CD14-positive monocyte (primary cell): Measurements from ENCODE around the gene ARMC12. TPM values are rescaled to one million over a fixed set of nuclear protein-coding genes. Genes with fewer than 3 reads are reported as not detected.

Source experiments
- DNase-seq, 3 donors: peaks; one replicate each; pipeline ENCODE4 v3.0.0-alpha.2; 2011 to 2022
- H2AFZ ChIP-seq: 2 replicates; pipeline ENCODE4 v1.6.0; 2012; ENCODE audit warnings: mild to moderate bottlenecking, low read depth, low read length, inconsistent platforms; ENCODE audit not compliant: insufficient read depth, poor library complexity, severe bottlenecking
- H3K27ac ChIP-seq, 2 donors: 1 replicate in 1 of 2; 2 replicates in 1 of 2; pipeline ENCODE4 v1.5.1; 2012 to 2013; ENCODE audit warnings: low read length in 2 of 2, control low read depth in 1 of 2, inconsistent platforms in 1 of 2, low read depth in 1 of 2, mild to moderate bottlenecking in 1 of 2
- H3K27me3 ChIP-seq, 2 donors: one replicate each; pipeline versions ENCODE4 v1.6.0 to v1.6.1; 2011 to 2013; ENCODE audit warnings: low read length in 2 of 2; ENCODE audit not compliant: control insufficient read depth in 2 of 2, insufficient read depth in 2 of 2
- H3K36me3 ChIP-seq, 2 donors: replicated peaks in 1 of 2; 1 replicate in 1 of 2; 2 replicates in 1 of 2; pipeline versions ENCODE4 v1.5.1 to v1.6.1; 2012 to 2013; ENCODE audit warnings: low read length in 2 of 2, control low read depth in 1 of 2, inconsistent platforms in 1 of 2, mild to moderate bottlenecking in 1 of 2; ENCODE audit not compliant: insufficient read depth in 2 of 2, control insufficient read depth in 1 of 2
- H3K4me1 ChIP-seq, 2 donors: 1 replicate in 1 of 2; 2 replicates in 1 of 2; pipeline versions ENCODE4 v1.5.1 to v1.6.1; 2012 to 2013; ENCODE audit warnings: low read length in 2 of 2, control low read depth in 1 of 2, inconsistent platforms in 1 of 2, mild to moderate bottlenecking in 1 of 2, moderate library complexity in 1 of 2; ENCODE audit not compliant: insufficient read depth in 2 of 2, control insufficient read depth in 1 of 2
- H3K4me2 ChIP-seq: replicated peaks from 2 replicates; pipeline ENCODE3; 2012; ENCODE audit warnings: low read length, moderate library complexity, mild to moderate bottlenecking; ENCODE audit not compliant: poor library complexity, severe bottlenecking; ENCODE audit errors: extremely low read depth
- H3K4me3 ChIP-seq, 3 experiments: fragments of 200-600 bp in 1 of 3; sonication (generic) in 1 of 3; replicated peaks in 1 of 3; 1 replicate in 2 of 3; 2 replicates in 1 of 3; pipeline ENCODE4 v1.5.1; 2011 to 2013; ENCODE audit warnings: low read length in 3 of 3, mild to moderate bottlenecking in 3 of 3, control low read depth in 2 of 3, low read depth in 2 of 3, inconsistent platforms in 1 of 3, moderate library complexity in 1 of 3
- H3K79me2 ChIP-seq: 2 replicates; pipeline ENCODE4 v1.6.0; 2012; ENCODE audit warnings: mild to moderate bottlenecking, control low read depth, inconsistent platforms, low read length, moderate library complexity; ENCODE audit not compliant: insufficient read depth
- H3K9ac ChIP-seq: 2 replicates; pipeline ENCODE4 v1.6.0; 2017; ENCODE audit warnings: low read length, mild to moderate bottlenecking; ENCODE audit not compliant: insufficient read depth, poor library complexity, severe bottlenecking
- H3K9me3 ChIP-seq, 2 donors: replicated peaks in 1 of 2; 1 replicate in 1 of 2; 2 replicates in 1 of 2; pipeline versions ENCODE4 v1.5.1 to v1.6.1; 2012 to 2013; ENCODE audit warnings: low read length in 2 of 2, control low read depth in 1 of 2; ENCODE audit not compliant: control insufficient read depth in 1 of 2, insufficient read depth in 1 of 2
- H4K20me1 ChIP-seq: 2 replicates; pipeline ENCODE4 v1.6.0; 2012; ENCODE audit warnings: mild to moderate bottlenecking, low read length, control low read depth, moderate library complexity; ENCODE audit not compliant: insufficient read depth
- H3K27ac Mint-ChIP-seq, 7 donors: one replicate each; pipeline ENCODE4 v1.8.0; 2020; ENCODE audit warnings: mild to moderate bottlenecking in 7 of 7, mixed read lengths in 7 of 7, moderate library complexity in 6 of 7, inconsistent platforms in 2 of 7
- H3K27me3 Mint-ChIP-seq, 3 donors: one replicate each; pipeline ENCODE4 v1.8.0; 2021 to 2022; ENCODE audit warnings: low read depth in 3 of 3, mild to moderate bottlenecking in 3 of 3, mixed read lengths in 3 of 3, moderate library complexity in 3 of 3, inconsistent platforms in 1 of 3
- H3K36me3 Mint-ChIP-seq, 2 donors: one replicate each; pipeline ENCODE4 v1.8.0; 2020; ENCODE audit warnings: mixed read lengths in 2 of 2, inconsistent platforms in 1 of 2, mild to moderate bottlenecking in 1 of 2
- H3K4me1 Mint-ChIP-seq: one replicate; pipeline ENCODE4 v1.8.0; 2020; ENCODE audit warnings: mild to moderate bottlenecking, mixed read lengths
- H3K4me3 Mint-ChIP-seq, 2 donors: one replicate each; pipeline ENCODE4 v1.8.0; 2020; ENCODE audit warnings: mild to moderate bottlenecking in 2 of 2, mixed read lengths in 2 of 2, moderate library complexity in 1 of 2
- H3K9me3 Mint-ChIP-seq, 7 donors: one replicate each; pipeline ENCODE4 v1.8.0; 2020 to 2022; ENCODE audit warnings: mixed read lengths in 7 of 7, mild to moderate bottlenecking in 6 of 7, moderate library complexity in 6 of 7, inconsistent platforms in 2 of 7
- WGBS: methylation state at CpG from one replicate; pipeline ENCODE4 v1.1.5; 2013; ENCODE audit warnings: missing lambda C conversion rate; ENCODE audit not compliant: insufficient coverage; 5-methylcytosine and 5-hydroxymethylcytosine counted together
- intact Hi-C, 2 donors: fragments of 100-400 bp; cut with micrococcal nuclease; formaldehyde crosslinking; loops; one replicate each; pipeline versions ENCODE4 v1.15.0 to v1.15.1; 2023
- polyA plus RNA-seq, 3 donors: library from polyadenylated mRNA; depleted of rRNA in 1 of 3; unstranded in 2 of 3; stranded (reverse) in 1 of 3; fragments of 300-500 nt in 2 of 3; fragments of >200 nt in 1 of 3; fragmentation: Illumina TruSeq in 2 of 3; gene quantifications; 1 replicate in 2 of 3; 2 replicates in 1 of 3; pipeline ENCODE4 v1.2.3, GENCODE V29; 2012 to 2021
- TF ChIP-seq, protein P1 (sequence below): fragments of 200-600 bp; IDR thresholded peaks from one replicate; pipeline ENCODE4 v1.8.0; 2022; ENCODE audit warnings: antibody characterized with exemption, mild to moderate bottlenecking

ARMC12 gene
- polyA plus RNA-seq, 3 donors = 2.7 TPM; not detected in 2

DNA sequence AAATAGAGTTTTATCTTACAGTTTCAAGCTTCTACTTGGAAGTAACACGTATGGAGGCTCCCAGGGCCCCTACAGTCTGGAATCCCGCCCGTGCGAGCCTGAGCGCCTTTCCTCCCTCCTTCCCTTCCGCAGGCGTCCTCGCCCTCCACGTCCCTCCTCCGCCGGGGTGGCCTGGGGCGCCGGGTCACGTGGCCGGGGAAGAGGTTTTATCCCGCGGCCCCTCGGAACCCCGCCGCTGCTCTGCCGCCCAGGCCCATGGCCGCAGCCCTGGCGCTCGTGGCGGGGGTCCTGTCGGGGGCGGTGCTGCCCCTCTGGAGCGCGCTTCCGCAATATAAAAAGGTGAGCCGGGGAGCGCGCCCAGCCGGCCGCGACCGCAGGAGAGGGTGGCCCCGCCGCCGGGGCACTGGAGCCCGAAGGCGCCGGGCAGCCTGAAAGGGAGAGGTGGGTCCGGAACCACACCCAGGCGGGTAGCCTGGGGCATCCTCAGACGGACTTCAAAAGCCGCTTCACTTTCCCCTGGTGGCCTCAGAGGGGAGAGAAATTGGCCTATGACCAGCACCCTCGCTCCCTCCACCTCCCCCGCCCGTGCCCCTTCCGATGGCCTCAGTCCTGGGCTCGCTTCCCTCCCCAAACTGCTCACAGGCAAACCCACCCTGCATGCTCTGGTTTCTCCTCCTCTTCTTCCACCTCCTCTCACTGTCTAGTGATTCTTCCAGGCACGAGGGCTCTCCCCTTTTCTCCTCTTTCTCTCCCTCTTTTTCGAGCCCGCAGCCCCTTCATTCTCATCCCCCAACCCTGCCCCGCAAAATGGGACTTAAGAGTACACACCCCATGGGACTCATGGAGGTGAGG, 39.8 kb downstream of the ARMC12 start, which contains the start of gene CLPSL2:
TSS of gene CLPSL2 (plus strand) at position 235 of the 852 bp plus-strand sequence. CDS start at position 256, 21 bp downstream.
- no peaks in the 10 kb centered on the region for H3K9me3 ChIP-seq
- H3K27ac ChIP-seq = no peak within 1 kb of the TSS
- Mint-ChIP-seq H3K27ac (no peak within 1 kb of the TSS), H3K36me3 (peaks cover 0 to 3% of the 10 kb centered on the region in 2 donors), H3K4me3 (peak within 1 kb of the TSS; percentile 72 to 86), H3K4me1 (peaks cover 9% of the 10 kb centered on the region), H3K27me3 (peaks cover 18 to 25% (median 24%) of the 10 kb centered on the region in 3 donors), H3K9me3 (peaks cover 0 to 2% (median 0%) of the 10 kb centered on the region in 7 donors)
- peak within 1 kb of the TSS; percentile 83 for H3K4me2 ChIP-seq
- under 1% methylated on average over 51 of the region's 56 CpGs for WGBS
- H3K36me3 ChIP-seq = no peaks in the 10 kb centered on the region
- H3K4me1 ChIP-seq = peaks cover 7 to 9% of the 10 kb centered on the region in 2 donors
- TF ChIP-seq, protein P1, sequence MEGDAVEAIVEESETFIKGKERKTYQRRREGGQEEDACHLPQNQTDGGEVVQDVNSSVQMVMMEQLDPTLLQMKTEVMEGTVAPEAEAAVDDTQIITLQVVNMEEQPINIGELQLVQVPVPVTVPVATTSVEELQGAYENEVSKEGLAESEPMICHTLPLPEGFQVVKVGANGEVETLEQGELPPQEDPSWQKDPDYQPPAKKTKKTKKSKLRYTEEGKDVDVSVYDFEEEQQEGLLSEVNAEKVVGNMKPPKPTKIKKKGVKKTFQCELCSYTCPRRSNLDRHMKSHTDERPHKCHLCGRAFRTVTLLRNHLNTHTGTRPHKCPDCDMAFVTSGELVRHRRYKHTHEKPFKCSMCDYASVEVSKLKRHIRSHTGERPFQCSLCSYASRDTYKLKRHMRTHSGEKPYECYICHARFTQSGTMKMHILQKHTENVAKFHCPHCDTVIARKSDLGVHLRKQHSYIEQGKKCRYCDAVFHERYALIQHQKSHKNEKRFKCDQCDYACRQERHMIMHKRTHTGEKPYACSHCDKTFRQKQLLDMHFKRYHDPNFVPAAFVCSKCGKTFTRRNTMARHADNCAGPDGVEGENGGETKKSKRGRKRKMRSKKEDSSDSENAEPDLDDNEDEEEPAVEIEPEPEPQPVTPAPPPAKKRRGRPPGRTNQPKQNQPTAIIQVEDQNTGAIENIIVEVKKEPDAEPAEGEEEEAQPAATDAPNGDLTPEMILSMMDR = no peak
- no peak for DNase-seq
- H4K20me1 ChIP-seq = no peaks in the 10 kb centered on the region
- H3K4me3 ChIP-seq = peak within 1 kb of the TSS; percentile 18 to 74 (median 29)
- peak within 1 kb of the TSS; percentile 75 for H2AFZ ChIP-seq
- intact Hi-C loops = loop anchor here in 1 of 2 donors (10.0 kb wide), 1 partner anchor 178 kb away; no protein-coding TSS in a partner anchor
- H3K79me2 ChIP-seq = no peaks in the 10 kb centered on the region
- H3K27me3 ChIP-seq = peaks cover 0 to 17% of the 10 kb centered on the region in 2 donors
- peak within 1 kb of the TSS; percentile 57 for H3K9ac ChIP-seq

DNA sequence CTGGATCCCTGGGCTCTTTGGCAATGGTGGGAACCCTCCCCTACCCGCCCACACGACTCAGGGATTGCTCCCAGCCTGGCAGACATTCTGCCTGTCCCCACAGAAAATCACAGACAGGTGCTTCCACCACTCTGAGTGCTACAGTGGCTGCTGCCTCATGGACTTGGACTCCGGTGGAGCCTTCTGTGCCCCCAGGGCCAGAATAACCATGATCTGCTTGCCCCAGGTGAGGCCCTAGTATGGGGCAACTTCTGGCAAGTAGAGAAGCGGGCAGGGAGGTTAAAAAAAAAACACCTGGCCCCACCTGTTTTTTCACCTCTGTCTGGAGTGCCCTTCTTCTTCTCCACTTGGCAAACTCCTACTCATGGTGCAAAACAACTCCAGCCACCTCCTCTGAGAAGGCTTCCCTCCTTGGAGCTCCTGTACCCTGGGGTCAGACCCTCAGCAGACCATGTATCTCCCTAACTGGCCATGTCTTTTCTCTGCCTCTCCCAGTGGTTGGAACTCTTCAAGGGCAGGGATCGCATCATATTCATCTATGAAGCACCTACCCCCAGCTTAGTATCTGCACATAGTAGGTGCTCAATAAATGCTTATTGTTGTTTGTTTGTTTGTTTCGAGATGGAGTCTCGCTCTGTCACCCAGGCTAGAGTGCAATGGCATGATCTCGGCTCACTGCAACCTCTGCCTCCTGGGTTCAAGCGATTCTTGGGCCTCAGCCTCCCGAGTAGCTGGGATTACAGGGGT, 40.7 kb downstream of the ARMC12 start:
- Mint-ChIP-seq H3K36me3 (peaks cover 0 to 3% of the 10 kb centered on the region in 2 donors), H3K27me3 (peaks cover 18 to 30% (median 27%) of the 10 kb centered on the region in 3 donors), H3K9me3 (peaks cover 0 to 2% (median 0%) of the 10 kb centered on the region in 7 donors), H3K27ac (no peak overlapping the region), H3K4me3 (peak overlapping the region in 1 of 2 donors; percentile 30), H3K4me1 (peaks cover 9% of the 10 kb centered on the region)
- no peaks in the 10 kb centered on the region for H4K20me1 ChIP-seq
- no peak for DNase-seq
- no peak overlapping the region for H3K4me2 ChIP-seq
- H3K27ac ChIP-seq = no peak overlapping the region
- intact Hi-C loops = loop anchor here in 1 of 2 donors (10.0 kb wide), 1 partner anchor 177 kb away; no protein-coding TSS in a partner anchor
- H3K79me2 ChIP-seq = no peaks in the 10 kb centered on the region
- H3K9me3 ChIP-seq = no peaks in the 10 kb centered on the region
- no peak overlapping the region for H3K9ac ChIP-seq
- WGBS = 96% methylated on average over 6 of the region's 10 CpGs
- H3K4me1 ChIP-seq = peaks cover 7 to 9% of the 10 kb centered on the region in 2 donors
- H3K27me3 ChIP-seq = peaks cover 0 to 17% of the 10 kb centered on the region in 2 donors
- H3K4me3 ChIP-seq = no peak overlapping the region
- H2AFZ ChIP-seq = no peak overlapping the region
- TF ChIP-seq, protein P1 = no peak
- H3K36me3 ChIP-seq = no peaks in the 10 kb centered on the region
